ENCODE data around the gene HOXA13.

DNA sequence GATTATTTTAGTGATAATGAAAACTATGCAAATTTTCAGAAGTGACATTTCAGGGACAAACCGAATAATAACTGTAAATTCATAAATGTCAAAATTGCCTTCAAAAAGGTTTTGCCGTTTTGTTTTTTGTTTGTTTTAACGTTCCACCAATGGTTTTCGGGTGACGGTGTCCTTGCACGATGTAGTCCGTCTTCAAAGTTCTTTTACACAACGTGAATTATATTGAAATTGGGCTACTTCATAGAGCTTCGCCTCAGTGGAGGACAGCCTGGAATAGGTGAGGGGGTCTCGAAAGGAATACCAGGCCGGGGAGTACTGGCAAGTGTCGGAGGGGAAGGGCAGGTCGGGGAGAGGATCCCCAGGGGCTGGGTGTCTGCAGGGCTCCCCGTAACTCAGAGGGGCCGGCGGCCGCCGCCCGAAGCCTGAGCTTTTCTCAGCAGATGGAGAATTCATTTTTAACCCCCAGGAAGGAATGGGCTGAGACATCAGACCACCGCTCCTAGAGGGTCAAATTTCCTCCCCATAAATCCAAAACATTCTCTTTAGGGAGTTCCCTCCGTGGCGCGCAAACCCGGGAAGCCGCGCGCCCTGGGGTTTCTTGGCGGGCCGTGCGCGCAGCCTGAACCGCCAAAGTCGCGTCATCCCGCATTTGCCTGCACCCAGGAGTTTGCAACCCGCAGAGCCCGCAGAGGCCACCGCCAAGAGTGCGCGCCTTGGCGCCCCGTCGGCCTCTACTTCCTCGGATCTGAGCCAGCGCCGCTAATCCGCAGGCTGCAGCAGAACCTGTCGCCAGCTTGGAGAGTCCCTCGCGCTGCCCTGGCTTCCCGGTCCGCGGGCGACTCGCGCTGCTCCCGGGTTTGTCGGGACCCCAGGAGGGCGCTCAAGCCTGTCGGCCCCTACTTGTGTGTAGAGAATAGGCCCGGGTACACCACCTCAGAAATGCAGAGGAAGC lies 25.4 kb upstream of the HOXA13 start:
- TF ChIP-seq, protein P1, sequence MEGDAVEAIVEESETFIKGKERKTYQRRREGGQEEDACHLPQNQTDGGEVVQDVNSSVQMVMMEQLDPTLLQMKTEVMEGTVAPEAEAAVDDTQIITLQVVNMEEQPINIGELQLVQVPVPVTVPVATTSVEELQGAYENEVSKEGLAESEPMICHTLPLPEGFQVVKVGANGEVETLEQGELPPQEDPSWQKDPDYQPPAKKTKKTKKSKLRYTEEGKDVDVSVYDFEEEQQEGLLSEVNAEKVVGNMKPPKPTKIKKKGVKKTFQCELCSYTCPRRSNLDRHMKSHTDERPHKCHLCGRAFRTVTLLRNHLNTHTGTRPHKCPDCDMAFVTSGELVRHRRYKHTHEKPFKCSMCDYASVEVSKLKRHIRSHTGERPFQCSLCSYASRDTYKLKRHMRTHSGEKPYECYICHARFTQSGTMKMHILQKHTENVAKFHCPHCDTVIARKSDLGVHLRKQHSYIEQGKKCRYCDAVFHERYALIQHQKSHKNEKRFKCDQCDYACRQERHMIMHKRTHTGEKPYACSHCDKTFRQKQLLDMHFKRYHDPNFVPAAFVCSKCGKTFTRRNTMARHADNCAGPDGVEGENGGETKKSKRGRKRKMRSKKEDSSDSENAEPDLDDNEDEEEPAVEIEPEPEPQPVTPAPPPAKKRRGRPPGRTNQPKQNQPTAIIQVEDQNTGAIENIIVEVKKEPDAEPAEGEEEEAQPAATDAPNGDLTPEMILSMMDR (IDR thresholded peaks at IDR 0.05): no peak
- TF ChIP-seq POLR2A (IDR thresholded peaks at IDR 0.05): no peak
